GM18907 (cell line): Measurements from ENCODE around the gene LRCH3.
A peak's percentile ranks its signal among the peaks of the same experiment; 100 is the strongest.

Source experiments
- ATAC-seq: cut with Tn5 transposase; IDR thresholded peaks from one replicate; pipeline ENCODE4 v1.9.1; 2021; ENCODE audit warnings: mild to moderate bottlenecking, moderate library complexity; ENCODE audit not compliant: unreplicated experiment

The LRCH3 gene

GRCh38 chr3:197791892-197792647, 1.0 kb downstream of the LRCH3 start:
- peak; percentile 30 for ATAC-seq

GRCh38 chr3:197793247-197793646, 2.2 kb downstream of the LRCH3 start:
- no peak for ATAC-seq

GRCh38 chr3:197794115-197794514, 3.1 kb downstream of the LRCH3 start:
- no peak for ATAC-seq

- ATAC-seq = no peak
Observed at GRCh38 chr3:197795200-197795599, 4.1 kb downstream of the LRCH3 start.

GRCh38 chr3:197796087-197796486, 5.0 kb downstream of the LRCH3 start:
- no peak for ATAC-seq

- peak; percentile 46 for ATAC-seq
Observed at GRCh38 chr3:197798863-197799262, 7.8 kb downstream of the LRCH3 start.

GRCh38 chr3:197800379-197800778, 9.3 kb downstream of the LRCH3 start:
- ATAC-seq = no peak

- no peak for ATAC-seq
Observed at GRCh38 chr3:197801891-197802778, 11.1 kb downstream of the LRCH3 start.

GRCh38 chr3:197802779-197803459, 11.9 kb downstream of the LRCH3 start:
- no peak for ATAC-seq

GRCh38 chr3:197804511-197804910, 13.5 kb downstream of the LRCH3 start:
- ATAC-seq = no peak

- ATAC-seq = no peak
Observed at GRCh38 chr3:197807969-197808587, 17.0 kb downstream of the LRCH3 start.

- ATAC-seq = no peak
Observed at GRCh38 chr3:197809356-197810020, 18.4 kb downstream of the LRCH3 start.

- ATAC-seq = no peak
Observed at GRCh38 chr3:197810901-197811300, 19.8 kb downstream of the LRCH3 start.

GRCh38 chr3:197811343-197811742, 20.3 kb downstream of the LRCH3 start:
- ATAC-seq = no peak

GRCh38 chr3:197814372-197814771, 23.3 kb downstream of the LRCH3 start:
- ATAC-seq = no peak

- no peak for ATAC-seq
Observed at GRCh38 chr3:197820550-197821335, 29.7 kb downstream of the LRCH3 start.

GRCh38 chr3:197829397-197830045, 38.5 kb downstream of the LRCH3 start:
- no peak for ATAC-seq

GRCh38 chr3:197830308-197830966, 39.4 kb downstream of the LRCH3 start:
- no peak for ATAC-seq

GRCh38 chr3:197830967-197831313, 39.9 kb downstream of the LRCH3 start:
- ATAC-seq = no peak
